Suprapubic skin (tissue), 4 donors: ENCODE data around the gene UBXN2A.
A peak's percentile ranks its signal among the peaks of the same experiment; 100 is the strongest.

Experiments
- EP300 ChIP-seq: sonication (generic); formaldehyde crosslinking; IDR thresholded peaks from one replicate; pipeline ENCODE4 v1.6.1; 2017; ENCODE audit warnings: antibody characterized with exemption
- POLR2A ChIP-seq, 2 donors: fragments of 450-650 bp; IDR thresholded peaks; one replicate each; pipeline ENCODE4 v1.6.1; 2017; ENCODE audit warnings: antibody characterized with exemption in 2 of 2, mild to moderate bottlenecking in 2 of 2, moderate library complexity in 2 of 2
- POLR2AphosphoS5 ChIP-seq, 3 donors: sonication (generic); formaldehyde crosslinking; IDR thresholded peaks; one replicate each; pipeline ENCODE4 v1.6.1; 2017; ENCODE audit warnings: antibody characterized with exemption in 3 of 3
- TF ChIP-seq, protein P1 (sequence below), 2 donors: fragments of 200-600 bp in 1 of 2; fragments of 450-650 bp in 1 of 2; sonication (generic) in 1 of 2; IDR thresholded peaks; one replicate each; pipeline ENCODE4 v1.5.1; 2016 to 2019; ENCODE audit warnings: antibody characterized with exemption in 2 of 2, mild to moderate bottlenecking in 1 of 2, moderate library complexity in 1 of 2

DNA sequence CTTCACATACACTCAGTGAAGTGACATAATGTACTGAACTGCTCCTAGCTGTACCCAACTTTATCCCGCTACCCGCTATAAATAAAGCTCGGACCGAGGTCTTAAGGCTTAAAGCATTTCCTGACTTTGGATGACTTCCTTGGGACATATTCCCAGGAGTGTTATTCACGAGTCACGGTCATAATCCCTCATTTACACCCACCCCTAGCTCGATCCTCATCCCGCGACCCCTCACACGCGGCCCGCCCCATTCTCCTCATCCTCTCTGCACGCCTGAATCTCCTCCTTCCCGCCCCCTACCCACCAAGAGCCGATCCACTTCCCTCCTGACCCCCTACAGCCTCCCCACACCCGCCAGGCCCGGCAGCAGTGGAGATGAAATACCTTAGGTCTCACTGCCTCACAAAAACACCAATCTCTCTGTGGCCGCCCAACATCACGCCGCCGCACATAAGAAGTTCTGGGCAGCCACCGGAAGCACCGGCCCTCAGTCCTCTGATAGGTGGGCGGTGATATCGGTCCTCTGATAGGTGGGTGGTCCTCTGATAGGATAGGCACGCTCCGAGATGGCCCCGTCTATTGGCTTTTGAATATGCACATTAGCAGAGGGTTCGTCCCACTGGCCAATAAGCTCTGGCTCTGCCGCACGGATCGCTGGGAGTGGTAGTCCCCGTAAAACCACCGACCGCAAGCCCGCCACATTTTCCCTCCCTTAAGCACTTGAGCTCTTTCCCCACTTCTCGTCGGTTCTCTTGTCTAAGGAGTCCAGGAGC is 106.9 kb downstream of the UBXN2A start, which contains the start of gene WDCP:
- TF ChIP-seq, protein P1, sequence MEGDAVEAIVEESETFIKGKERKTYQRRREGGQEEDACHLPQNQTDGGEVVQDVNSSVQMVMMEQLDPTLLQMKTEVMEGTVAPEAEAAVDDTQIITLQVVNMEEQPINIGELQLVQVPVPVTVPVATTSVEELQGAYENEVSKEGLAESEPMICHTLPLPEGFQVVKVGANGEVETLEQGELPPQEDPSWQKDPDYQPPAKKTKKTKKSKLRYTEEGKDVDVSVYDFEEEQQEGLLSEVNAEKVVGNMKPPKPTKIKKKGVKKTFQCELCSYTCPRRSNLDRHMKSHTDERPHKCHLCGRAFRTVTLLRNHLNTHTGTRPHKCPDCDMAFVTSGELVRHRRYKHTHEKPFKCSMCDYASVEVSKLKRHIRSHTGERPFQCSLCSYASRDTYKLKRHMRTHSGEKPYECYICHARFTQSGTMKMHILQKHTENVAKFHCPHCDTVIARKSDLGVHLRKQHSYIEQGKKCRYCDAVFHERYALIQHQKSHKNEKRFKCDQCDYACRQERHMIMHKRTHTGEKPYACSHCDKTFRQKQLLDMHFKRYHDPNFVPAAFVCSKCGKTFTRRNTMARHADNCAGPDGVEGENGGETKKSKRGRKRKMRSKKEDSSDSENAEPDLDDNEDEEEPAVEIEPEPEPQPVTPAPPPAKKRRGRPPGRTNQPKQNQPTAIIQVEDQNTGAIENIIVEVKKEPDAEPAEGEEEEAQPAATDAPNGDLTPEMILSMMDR (IDR thresholded peaks at IDR 0.05) = no peak
- TF ChIP-seq POLR2A (IDR thresholded peaks at IDR 0.05) = peak in 1 of 2 donors; percentile 43
- no peak for TF ChIP-seq POLR2AphosphoS5 (IDR thresholded peaks at IDR 0.05)
- no peak for TF ChIP-seq EP300
